PC-9 (cell line): Measurements from ENCODE around the gene RASGRF1.

Source experiments
- CTCF ChIP-seq: fragments of 200-600 bp; sonication (generic); conservative IDR thresholded peaks from 2 replicates; pipeline ENCODE4 v1.6.1; 2017; ENCODE audit warnings: mixed run types, antibody characterized with exemption, mild to moderate bottlenecking, moderate library complexity
- EZH2 ChIP-seq: fragments of 200-600 bp; sonication (generic); IDR thresholded peaks from 2 replicates; pipeline ENCODE4 v1.8.0; 2017; ENCODE audit warnings: antibody characterized with exemption, low read depth

GRCh38 chr15:78923480-78924360 is 166.9 kb downstream of the RASGRF1 start:
- TF ChIP-seq CTCF (no peak), EZH2 (no peak)
